ENCODE data around the gene CTPS2.
"Not testable (repeated sequence)": the region's sequence is repeated elsewhere in the genome, so short reads cannot be mapped to it uniquely, and the experiment has no call there.

The CTPS2 gene

GRCh38 chrX:16712548-16713155, at the start of gene CTPS2:
TSS of gene CTPS2 (minus strand) at chrX:16712669. CDS start at chrX:16702902, 9,767 bp downstream.
- no peak for DNase-seq (ENCODE audit: low read depth)

- not testable (repeated sequence) for DNase-seq (ENCODE audit: low read depth)
These were observed 49.0 kb upstream of the CTPS2 start for GRCh38 chrX:16761500-16761899.

- no peak for DNase-seq (ENCODE audit: low read depth)
These were observed 44.3 kb upstream of the CTPS2 start for GRCh38 chrX:16756724-16757123.

GRCh38 chrX:16754019-16754418, 41.5 kb upstream of the CTPS2 start:
- DNase-seq (ENCODE audit: low read depth), result no peak

- DNase-seq (ENCODE audit: low read depth), result no peak
These were observed 37.7 kb upstream of the CTPS2 start for GRCh38 chrX:16750136-16750535.

- DNase-seq (ENCODE audit: low read depth), result no peak
These were observed 36.0 kb upstream of the CTPS2 start for GRCh38 chrX:16748425-16748824.

- DNase-seq (ENCODE audit: low read depth), result no peak
These were observed 33.2 kb upstream of the CTPS2 start for GRCh38 chrX:16745659-16746058.

- no peak for DNase-seq (ENCODE audit: low read depth)
These were observed 32.6 kb upstream of the CTPS2 start for GRCh38 chrX:16745102-16745501.

GRCh38 chrX:16743604-16744325, 31.3 kb upstream of the CTPS2 start:
- peak; percentile 52 for DNase-seq (ENCODE audit: low read depth)

- no peak for DNase-seq (ENCODE audit: low read depth)
These were observed 27.1 kb upstream of the CTPS2 start for GRCh38 chrX:16739574-16739973.

GRCh38 chrX:16737024-16737423, 24.6 kb upstream of the CTPS2 start:
- DNase-seq (ENCODE audit: low read depth), result no peak

- no peak for DNase-seq (ENCODE audit: low read depth)
These were observed 20.5 kb upstream of the CTPS2 start for GRCh38 chrX:16733013-16733412.

GRCh38 chrX:16730450-16730849, 18.0 kb upstream of the CTPS2 start:
- no peak for DNase-seq (ENCODE audit: low read depth)

- DNase-seq (ENCODE audit: low read depth), result no peak
These were observed 15.2 kb upstream of the CTPS2 start for GRCh38 chrX:16727637-16728036.

GRCh38 chrX:16726347-16726988, 14.0 kb upstream of the CTPS2 start:
- not testable (repeated sequence) for DNase-seq (ENCODE audit: low read depth)

GRCh38 chrX:16725072-16725471, 12.6 kb upstream of the CTPS2 start:
- no peak for DNase-seq (ENCODE audit: low read depth)

- DNase-seq (ENCODE audit: low read depth), result no peak
These were observed 10.0 kb upstream of the CTPS2 start for GRCh38 chrX:16722481-16722880.

- peak; percentile 83 for DNase-seq (ENCODE audit: low read depth)
These were observed 7.0 kb upstream of the CTPS2 start, which contains the start of gene SYAP1 for GRCh38 chrX:16719334-16720084. TSS of gene SYAP1 (plus strand) at chrX:16719612. CDS start at chrX:16719725, 113 bp downstream.

GRCh38 chrX:16718824-16719333, 6.4 kb upstream of the CTPS2 start:
- DNase-seq (ENCODE audit: low read depth), result no peak

- not testable (repeated sequence) for DNase-seq (ENCODE audit: low read depth)
These were observed 4.0 kb upstream of the CTPS2 start for GRCh38 chrX:16716451-16716850.

- DNase-seq (ENCODE audit: low read depth), result not testable (repeated sequence)
These were observed 3.2 kb upstream of the CTPS2 start for GRCh38 chrX:16715638-16716037.

- no peak for DNase-seq (ENCODE audit: low read depth)
These were observed 2.0 kb upstream of the CTPS2 start for GRCh38 chrX:16714504-16714903.

Data from non-pigmented ciliary epithelial cell (primary cell).